Activated CD4-positive, alpha-beta T cell treated with anti-CD3 and anti-CD28 coated beads, Interleukin-2, amount 50 U/mL, for 1 hour (primary cell): ENCODE data around the gene TNIP1.

Experiments
- DNase-seq: peaks from one replicate; pipeline ENCODE4 v3.0.0-alpha.2; 2020

The TNIP1 gene

GRCh38 chr5:151019331-151019730 lies 61.5 kb downstream of the TNIP1 start:
- no peak for DNase-seq

- no peak for DNase-seq
These were observed 62.0 kb downstream of the TNIP1 start for GRCh38 chr5:151018846-151019245.

GRCh38 chr5:151017897-151018296 lies 62.9 kb downstream of the TNIP1 start:
- DNase-seq = no peak

GRCh38 chr5:151016700-151017099 lies 64.1 kb downstream of the TNIP1 start:
- no peak for DNase-seq

GRCh38 chr5:151015974-151016587 lies 64.8 kb downstream of the TNIP1 start:
- no peak for DNase-seq

- no peak for DNase-seq
These were observed 66.0 kb downstream of the TNIP1 start for GRCh38 chr5:151014680-151015343.

GRCh38 chr5:151012862-151013261 lies 68.0 kb downstream of the TNIP1 start:
- DNase-seq = no peak

GRCh38 chr5:151008906-151009305 lies 71.9 kb downstream of the TNIP1 start:
- no peak for DNase-seq

GRCh38 chr5:151008210-151008491 lies 72.7 kb downstream of the TNIP1 start:
- DNase-seq = no peak

GRCh38 chr5:151007430-151008209 lies 73.2 kb downstream of the TNIP1 start:
- no peak for DNase-seq

- DNase-seq = no peak
These were observed 74.0 kb downstream of the TNIP1 start for GRCh38 chr5:151006704-151007334.

- DNase-seq = no peak
These were observed 74.8 kb downstream of the TNIP1 start for GRCh38 chr5:151005950-151006576.

GRCh38 chr5:151005187-151005949 lies 75.5 kb downstream of the TNIP1 start:
- DNase-seq = no peak

- DNase-seq = no peak
These were observed 76.3 kb downstream of the TNIP1 start for GRCh38 chr5:151004499-151004898.

GRCh38 chr5:151003503-151003860 lies 77.4 kb downstream of the TNIP1 start:
- DNase-seq = no peak

GRCh38 chr5:151002681-151003502 lies 77.9 kb downstream of the TNIP1 start:
- no peak for DNase-seq

GRCh38 chr5:151002250-151002649 lies 78.6 kb downstream of the TNIP1 start:
- DNase-seq = no peak

- DNase-seq = no peak
These were observed 79.4 kb downstream of the TNIP1 start for GRCh38 chr5:151001436-151001835.

GRCh38 chr5:150999704-151000442 lies 81.0 kb downstream of the TNIP1 start:
- DNase-seq = no peak

- DNase-seq = no peak
These were observed 86.9 kb downstream of the TNIP1 start for GRCh38 chr5:150993826-150994412.

- no peak for DNase-seq
These were observed 87.4 kb downstream of the TNIP1 start for GRCh38 chr5:150993422-150993821.
